HEK293T (cell line): ENCODE results near the gene GSN.

Source experiments
- ARNT ChIP-seq: fragments of 450-650 bp; IDR thresholded peaks from 2 replicates; pipeline ENCODE4 v1.6.1; 2017; ENCODE audit warnings: mild to moderate bottlenecking
- BHLHE40 ChIP-seq: fragments of 450-650 bp; IDR thresholded peaks from 2 replicates; pipeline ENCODE4 v1.6.1; 2016; ENCODE audit warnings: mild to moderate bottlenecking, moderate library complexity, borderline replicate concordance
- CTBP1 ChIP-seq: fragments of 450-650 bp; IDR thresholded peaks from 2 replicates; pipeline ENCODE4 v1.6.1; 2016; ENCODE audit warnings: borderline replicate concordance
- ELF4 ChIP-seq: fragments of 450-650 bp; IDR thresholded peaks from 2 replicates; pipeline ENCODE4 v1.6.1; 2017; ENCODE audit warnings: antibody characterized with exemption
- FOXA1 ChIP-seq: fragments of 450-650 bp; IDR thresholded peaks from 2 replicates; pipeline ENCODE4 v1.6.1; 2016; ENCODE audit warnings: mild to moderate bottlenecking
- FOXK2 ChIP-seq: fragments of 450-650 bp; IDR thresholded peaks from 2 replicates; pipeline ENCODE4 v1.6.1; 2016; ENCODE audit warnings: mild to moderate bottlenecking
- FOXM1 ChIP-seq: fragments of 450-650 bp; IDR thresholded peaks from 2 replicates; pipeline ENCODE4 v1.6.1; 2017; ENCODE audit warnings: mild to moderate bottlenecking, borderline replicate concordance
- L3MBTL2 ChIP-seq: fragments of 450-650 bp; conservative IDR thresholded peaks from 2 replicates; pipeline ENCODE4 v1.6.1; 2016; ENCODE audit warnings: mild to moderate bottlenecking
- NFRKB ChIP-seq: fragments of 450-650 bp; IDR thresholded peaks from 2 replicates; pipeline ENCODE4 v1.6.1; 2016; ENCODE audit warnings: mild to moderate bottlenecking, moderate library complexity
- PKNOX1 ChIP-seq: fragments of 450-650 bp; IDR thresholded peaks from 2 replicates; pipeline ENCODE4 v1.6.1; 2016
- SP1 ChIP-seq: fragments of 450-650 bp; IDR thresholded peaks from 2 replicates; pipeline ENCODE4 v1.6.1; 2017
- SUZ12 ChIP-seq: fragments of 450-650 bp; IDR thresholded peaks from 2 replicates; pipeline ENCODE4 v1.6.1; 2016; ENCODE audit warnings: mild to moderate bottlenecking
- TARDBP ChIP-seq: fragments of 450-650 bp; IDR thresholded peaks from 2 replicates; pipeline ENCODE4 v1.6.1; 2016
- ZNF384 ChIP-seq: fragments of 450-650 bp; IDR thresholded peaks from 2 replicates; pipeline ENCODE4 v1.6.1; 2016

GRCh38 chr9:121331992-121332685, 64.2 kb downstream of the GSN start:
- TF ChIP-seq ZNF384 (no peak), SUZ12 (no peak), BHLHE40 (no peak), PKNOX1 (no peak), FOXK2 (no peak), FOXA1 (no peak), ELF4 (no peak), CTBP1 (no peak), ARNT (no peak), FOXM1 (no peak), SP1 (no peak), TARDBP (no peak), L3MBTL2 (no peak), NFRKB (no peak)
